ENCODE data around the gene CYP8B1. TPM values are rescaled to one million over a fixed set of nuclear protein-coding genes. Genes with fewer than 3 reads are reported as not detected.

CYP8B1 gene
- not detected for total RNA-seq
- 0.02 TPM for polyA plus RNA-seq
- long read RNA-seq, donor 1 = 0 reads
- long read RNA-seq, donor 2 = 0 reads
- long read RNA-seq, donor 3 = 0 reads
- long read RNA-seq, donor 4 = 0 reads
- long read RNA-seq, donor 5, partial matches to known transcripts = 0 of 1 reads
- long read RNA-seq, donor 5, other reads (novel, unspliced or antisense) = 0 of 1 reads
- long read RNA-seq, donor 6 = 0 reads
- long read RNA-seq, donor 7, partial matches to known transcripts = 0 of 1 reads
- long read RNA-seq, donor 7, other reads (novel, unspliced or antisense) = 0 of 1 reads
- long read RNA-seq, donor 8 = 0 reads
- long read RNA-seq, donor 9 = 0 reads
- long read RNA-seq, donor 10 = 0 reads

GRCh38 chr3:42875325-42876151 lies at the start of gene CYP8B1:
CYP8B1 (minus strand) TSS chr3:42875879; CDS start chr3:42875816, 63 bp downstream.
- DNase-seq (ENCODE audit: low read depth in 6 of 9, low spot score in 9 of 9) = no peak
- Histone ChIP-seq H3K27me3 (ENCODE audit: control insufficient read depth in 2 of 2, insufficient read depth in 1 of 2, low read length in 1 of 2) (peaks cover 2 to 16% of the 10 kb centered on the region in 2 donors), H3K9me3 (ENCODE audit: control insufficient read depth in 2 of 2, insufficient read depth in 1 of 2, low read length in 1 of 2) (no peaks in the 10 kb centered on the region), H3K36me3 (ENCODE audit: control insufficient read depth in 2 of 2, insufficient read depth in 2 of 2, low read length in 1 of 2) (no peaks in the 10 kb centered on the region), H3K4me3 (ENCODE audit: low read length in 2 of 2) (no peak within 1 kb of the TSS), H3K4me1 (ENCODE audit: control insufficient read depth in 2 of 2, insufficient read depth in 2 of 2, low read length in 2 of 2) (peaks cover 3% of the 10 kb centered on the region in 2 donors), H3K27ac (ENCODE audit: low read depth in 1 of 2, low read length in 1 of 2) (no peak within 1 kb of the TSS)
- 93% methylated on average over 13 of the region's 13 CpGs for WGBS

GRCh38 chr3:42923606-42924005 lies 47.9 kb upstream of the CYP8B1 start:
- WGBS = 97% methylated on average over 4 of the region's 4 CpGs
- no peaks in the 10 kb centered on the region for H3K4me1 ChIP-seq (ENCODE audit: control insufficient read depth in 2 of 2, insufficient read depth in 2 of 2, low read length in 2 of 2)
- H3K9me3 ChIP-seq (ENCODE audit: control insufficient read depth in 2 of 2, insufficient read depth in 1 of 2, low read length in 1 of 2) = no peaks in the 10 kb centered on the region
- no peak overlapping the region for H3K4me3 ChIP-seq (ENCODE audit: low read length in 2 of 2)
- H3K36me3 ChIP-seq (ENCODE audit: control insufficient read depth in 2 of 2, insufficient read depth in 2 of 2, low read length in 1 of 2) = no peaks in the 10 kb centered on the region
- H3K27me3 ChIP-seq (ENCODE audit: control insufficient read depth in 2 of 2, insufficient read depth in 1 of 2, low read length in 1 of 2) = no peaks in the 10 kb centered on the region
- no peak overlapping the region for H3K27ac ChIP-seq (ENCODE audit: low read depth in 1 of 2, low read length in 1 of 2)
- DNase-seq (ENCODE audit: low read depth in 6 of 9, low spot score in 9 of 9) = no peak

- no peaks in the 10 kb centered on the region for H3K27me3 ChIP-seq (ENCODE audit: control insufficient read depth in 2 of 2, insufficient read depth in 1 of 2, low read length in 1 of 2)
- 98% methylated on average over 8 of the region's 8 CpGs for WGBS
- no peaks in the 10 kb centered on the region for H3K4me1 ChIP-seq (ENCODE audit: control insufficient read depth in 2 of 2, insufficient read depth in 2 of 2, low read length in 2 of 2)
- no peak overlapping the region for H3K27ac ChIP-seq (ENCODE audit: low read depth in 1 of 2, low read length in 1 of 2)
- no peaks in the 10 kb centered on the region for H3K36me3 ChIP-seq (ENCODE audit: control insufficient read depth in 2 of 2, insufficient read depth in 2 of 2, low read length in 1 of 2)
- peaks cover 2 to 16% of the 10 kb centered on the region in 2 donors for H3K9me3 ChIP-seq (ENCODE audit: control insufficient read depth in 2 of 2, insufficient read depth in 1 of 2, low read length in 1 of 2)
- DNase-seq (ENCODE audit: low read depth in 6 of 9, low spot score in 9 of 9) = no peak
- no peak overlapping the region for H3K4me3 ChIP-seq (ENCODE audit: low read length in 2 of 2)
Measured at GRCh38 chr3:42914771-42915515, 39.3 kb upstream of the CYP8B1 start.

GRCh38 chr3:42911551-42911950 lies 35.9 kb upstream of the CYP8B1 start:
- DNase-seq (ENCODE audit: low read depth in 6 of 9, low spot score in 9 of 9) = no peak
- Histone ChIP-seq H3K4me1 (ENCODE audit: control insufficient read depth in 2 of 2, insufficient read depth in 2 of 2, low read length in 2 of 2) (no peaks in the 10 kb centered on the region), H3K27ac (ENCODE audit: low read depth in 1 of 2, low read length in 1 of 2) (no peak overlapping the region), H3K36me3 (ENCODE audit: control insufficient read depth in 2 of 2, insufficient read depth in 2 of 2, low read length in 1 of 2) (no peaks in the 10 kb centered on the region), H3K4me3 (ENCODE audit: low read length in 2 of 2) (no peak overlapping the region), H3K9me3 (ENCODE audit: control insufficient read depth in 2 of 2, insufficient read depth in 1 of 2, low read length in 1 of 2) (peaks cover 2 to 16% of the 10 kb centered on the region in 2 donors), H3K27me3 (ENCODE audit: control insufficient read depth in 2 of 2, insufficient read depth in 1 of 2, low read length in 1 of 2) (peaks cover 0 to 18% of the 10 kb centered on the region in 2 donors)
- over 99% methylated on average over 2 of the region's 2 CpGs for WGBS

GRCh38 chr3:42908675-42909074 lies 33.0 kb upstream of the CYP8B1 start:
- H3K27ac ChIP-seq (ENCODE audit: low read depth in 1 of 2, low read length in 1 of 2) = no peak overlapping the region
- 96% methylated on average over 7 of the region's 7 CpGs for WGBS
- H3K36me3 ChIP-seq (ENCODE audit: control insufficient read depth in 2 of 2, insufficient read depth in 2 of 2, low read length in 1 of 2) = no peaks in the 10 kb centered on the region
- H3K27me3 ChIP-seq (ENCODE audit: control insufficient read depth in 2 of 2, insufficient read depth in 1 of 2, low read length in 1 of 2) = peaks cover 10 to 43% of the 10 kb centered on the region in 2 donors
- H3K4me1 ChIP-seq (ENCODE audit: control insufficient read depth in 2 of 2, insufficient read depth in 2 of 2, low read length in 2 of 2) = peaks cover 6 to 7% of the 10 kb centered on the region in 2 donors
- H3K9me3 ChIP-seq (ENCODE audit: control insufficient read depth in 2 of 2, insufficient read depth in 1 of 2, low read length in 1 of 2) = peaks cover 0 to 6% of the 10 kb centered on the region in 2 donors
- no peak for DNase-seq (ENCODE audit: low read depth in 6 of 9, low spot score in 9 of 9)
- H3K4me3 ChIP-seq (ENCODE audit: low read length in 2 of 2) = no peak overlapping the region

- H3K9me3 ChIP-seq (ENCODE audit: control insufficient read depth in 2 of 2, insufficient read depth in 1 of 2, low read length in 1 of 2) = no peaks in the 10 kb centered on the region
- no peak for DNase-seq (ENCODE audit: low read depth in 6 of 9, low spot score in 9 of 9)
- no peak overlapping the region for H3K4me3 ChIP-seq (ENCODE audit: low read length in 2 of 2)
- 94% methylated on average over 4 of the region's 4 CpGs for WGBS
- H3K27ac ChIP-seq (ENCODE audit: low read depth in 1 of 2, low read length in 1 of 2) = no peak overlapping the region
- no peaks in the 10 kb centered on the region for H3K36me3 ChIP-seq (ENCODE audit: control insufficient read depth in 2 of 2, insufficient read depth in 2 of 2, low read length in 1 of 2)
- peaks cover 10 to 44% of the 10 kb centered on the region in 2 donors for H3K27me3 ChIP-seq (ENCODE audit: control insufficient read depth in 2 of 2, insufficient read depth in 1 of 2, low read length in 1 of 2)
- peaks cover 6 to 7% of the 10 kb centered on the region in 2 donors for H3K4me1 ChIP-seq (ENCODE audit: control insufficient read depth in 2 of 2, insufficient read depth in 2 of 2, low read length in 2 of 2)
Measured at GRCh38 chr3:42906848-42907183, 31.1 kb upstream of the CYP8B1 start.

- no peak within 1 kb of the TSS for H3K27ac ChIP-seq (ENCODE audit: low read depth in 1 of 2, low read length in 1 of 2)
- 5% methylated on average over 59 of the region's 59 CpGs for WGBS
- H3K4me1 ChIP-seq (ENCODE audit: control insufficient read depth in 2 of 2, insufficient read depth in 2 of 2, low read length in 2 of 2) = peaks cover 6 to 7% of the 10 kb centered on the region in 2 donors
- H3K36me3 ChIP-seq (ENCODE audit: control insufficient read depth in 2 of 2, insufficient read depth in 2 of 2, low read length in 1 of 2) = no peaks in the 10 kb centered on the region
- H3K4me3 ChIP-seq (ENCODE audit: low read length in 2 of 2) = peak within 1 kb of the TSS; percentile 34 to 44
- H3K27me3 ChIP-seq (ENCODE audit: control insufficient read depth in 2 of 2, insufficient read depth in 1 of 2, low read length in 1 of 2) = peaks cover 10 to 44% of the 10 kb centered on the region in 2 donors
- DNase-seq (ENCODE audit: low read depth in 6 of 9, low spot score in 9 of 9) = peak in 3 of 9 donors; percentile 6 to 37 (median 10)
- no peaks in the 10 kb centered on the region for H3K9me3 ChIP-seq (ENCODE audit: control insufficient read depth in 2 of 2, insufficient read depth in 1 of 2, low read length in 1 of 2)
Measured at GRCh38 chr3:42906070-42906847, 30.6 kb upstream of the CYP8B1 start, which contains the start of gene ZNF662. ZNF662 (plus strand) TSS chr3:42906142; CDS start chr3:42908115, 1,973 bp downstream.

GRCh38 chr3:42905740-42906069 lies 30.0 kb upstream of the CYP8B1 start:
- no peak for DNase-seq (ENCODE audit: low read depth in 6 of 9, low spot score in 9 of 9)
- H3K4me1 ChIP-seq (ENCODE audit: control insufficient read depth in 2 of 2, insufficient read depth in 2 of 2, low read length in 2 of 2) = peaks cover 6 to 7% of the 10 kb centered on the region in 2 donors
- H3K36me3 ChIP-seq (ENCODE audit: control insufficient read depth in 2 of 2, insufficient read depth in 2 of 2, low read length in 1 of 2) = no peaks in the 10 kb centered on the region
- H3K4me3 ChIP-seq (ENCODE audit: low read length in 2 of 2) = peak overlapping the region; percentile 34 to 44
- H3K27me3 ChIP-seq (ENCODE audit: control insufficient read depth in 2 of 2, insufficient read depth in 1 of 2, low read length in 1 of 2) = peaks cover 10 to 44% of the 10 kb centered on the region in 2 donors
- H3K9me3 ChIP-seq (ENCODE audit: control insufficient read depth in 2 of 2, insufficient read depth in 1 of 2, low read length in 1 of 2) = no peaks in the 10 kb centered on the region
- 15% methylated on average over 12 of the region's 12 CpGs for WGBS
- H3K27ac ChIP-seq (ENCODE audit: low read depth in 1 of 2, low read length in 1 of 2) = no peak overlapping the region
